GM18873 (cell line): ENCODE data around the gene RAPGEF2.
A peak's percentile ranks its signal among the peaks of the same experiment; 100 is the strongest.

Source experiments
- ATAC-seq: cut with Tn5 transposase; IDR thresholded peaks from one replicate; pipeline ENCODE4 v1.9.1; 2021; ENCODE audit warnings: mild to moderate bottlenecking, moderate library complexity, moderate number of reproducible peaks; ENCODE audit not compliant: unreplicated experiment, low FRiP score

The RAPGEF2 gene

GRCh38 chr4:159188646-159189045, 85.8 kb downstream of the RAPGEF2 start:
- no peak for ATAC-seq

GRCh38 chr4:159190651-159191050, 87.8 kb downstream of the RAPGEF2 start:
- ATAC-seq: no peak

GRCh38 chr4:159191989-159192388, 89.1 kb downstream of the RAPGEF2 start:
- ATAC-seq: no peak

GRCh38 chr4:159193046-159193620, 90.3 kb downstream of the RAPGEF2 start:
- ATAC-seq: no peak

- ATAC-seq: no peak
Measured at GRCh38 chr4:159195361-159195769, 92.5 kb downstream of the RAPGEF2 start.

- no peak for ATAC-seq
Measured at GRCh38 chr4:159197260-159197884, 94.5 kb downstream of the RAPGEF2 start.

- ATAC-seq: no peak
Measured at GRCh38 chr4:159197885-159198269, 95.0 kb downstream of the RAPGEF2 start.

GRCh38 chr4:159199826-159200225, 96.9 kb downstream of the RAPGEF2 start:
- ATAC-seq: no peak

- no peak for ATAC-seq
Measured at GRCh38 chr4:159201168-159201567, 98.3 kb downstream of the RAPGEF2 start.

GRCh38 chr4:159204566-159204965, 101.7 kb downstream of the RAPGEF2 start:
- ATAC-seq: no peak

- no peak for ATAC-seq
Measured at GRCh38 chr4:159205466-159205865, 102.6 kb downstream of the RAPGEF2 start.

- peak; percentile 93 for ATAC-seq
Measured at GRCh38 chr4:159206427-159206871, 103.6 kb downstream of the RAPGEF2 start.

- no peak for ATAC-seq
Measured at GRCh38 chr4:159209249-159209648, 106.4 kb downstream of the RAPGEF2 start.

- no peak for ATAC-seq
Measured at GRCh38 chr4:159210975-159211374, 108.1 kb downstream of the RAPGEF2 start.

- ATAC-seq: no peak
Measured at GRCh38 chr4:159212675-159213293, 109.9 kb downstream of the RAPGEF2 start.

GRCh38 chr4:159216834-159217233, 114.0 kb downstream of the RAPGEF2 start:
- ATAC-seq: no peak

- no peak for ATAC-seq
Measured at GRCh38 chr4:159219862-159220261, 117.0 kb downstream of the RAPGEF2 start.

- ATAC-seq: no peak
Measured at GRCh38 chr4:159220353-159220752, 117.5 kb downstream of the RAPGEF2 start.

- ATAC-seq: no peak
Measured at GRCh38 chr4:159221280-159221679, 118.4 kb downstream of the RAPGEF2 start.

- no peak for ATAC-seq
Measured at GRCh38 chr4:159222043-159222552, 119.2 kb downstream of the RAPGEF2 start.

- no peak for ATAC-seq
Measured at GRCh38 chr4:159224408-159224807, 121.5 kb downstream of the RAPGEF2 start.

GRCh38 chr4:159227378-159227777, 124.5 kb downstream of the RAPGEF2 start:
- ATAC-seq: no peak
